ENCODE data around the gene SLC10A7. TPM values are rescaled to one million over a fixed set of nuclear protein-coding genes. Genes with fewer than 3 reads are reported as not detected.

SLC10A7 gene
- total and polyA plus RNA-seq, 2 of the 8 experiments (the other 6 are each of a cell fraction or from before 2014, with no cell fraction given): 2.5 to 2.9 TPM

DNA sequence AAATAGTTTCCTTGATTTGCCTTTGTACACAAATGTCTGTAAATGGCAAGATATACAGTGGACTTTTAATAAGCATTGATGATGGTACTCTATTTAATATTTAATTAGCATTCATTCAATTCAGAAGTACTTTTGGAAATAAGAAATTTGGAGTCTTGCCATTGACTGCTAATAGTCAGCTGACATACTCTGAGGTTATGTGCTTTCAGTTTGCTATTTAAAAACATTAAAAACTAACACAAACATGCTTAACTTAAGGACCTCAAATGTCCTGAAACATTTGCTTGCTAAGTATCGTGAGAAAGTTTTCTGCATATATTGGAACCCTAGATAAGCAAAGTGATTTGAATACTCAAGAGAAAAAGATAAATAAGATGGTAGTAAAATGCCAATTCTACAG is 242.8 kb downstream of the SLC10A7 start:
- Histone ChIP-seq H3K56ac (replicated peaks; ENCODE audit: insufficient read length, low read depth, low read length) (no peak overlapping the region), H3K4me1 (replicated peaks in 1 of 4; ENCODE audit: control insufficient read depth in 3 of 4, insufficient read depth in 4 of 4, low read length in 3 of 4) (no peaks in the 10 kb centered on the region), H3K4ac (replicated peaks; ENCODE audit: insufficient read length, low read depth, low read length) (no peak overlapping the region), H4K8ac (ENCODE audit: extremely low read depth, insufficient read depth, low read length) (no peak overlapping the region), H3K4me2 (ENCODE audit: insufficient read depth in 1 of 2, low read depth in 2 of 2, low read length in 2 of 2) (no peak overlapping the region), H3K23me2 (ENCODE audit: low read depth, low read length) (no peaks in the 10 kb centered on the region), H3K79me1 (ENCODE audit: low read depth, low read length) (no peaks in the 10 kb centered on the region), H3K9ac (replicated peaks in 1 of 4; ENCODE audit: extremely low read depth in 1 of 4, low read depth in 3 of 4, low read length in 3 of 4) (no peak overlapping the region), H2AFZ (ENCODE audit: low read length) (no peak overlapping the region), H2BK120ac (replicated peaks; ENCODE audit: low read depth, low read length) (no peak overlapping the region), H2BK5ac (ENCODE audit: low read depth, low read length) (no peak overlapping the region), H3K14ac (ENCODE audit: insufficient read length) (no peak overlapping the region), H3K27me3 (replicated peaks in 1 of 4; ENCODE audit: control insufficient read depth in 3 of 4, extremely low read depth in 1 of 4, insufficient read depth in 3 of 4, low read length in 3 of 4) (no peaks in the 10 kb centered on the region), H3K23ac (ENCODE audit: insufficient read length) (no peak overlapping the region), H2BK12ac (ENCODE audit: low read depth, low read length) (no peak overlapping the region), H3K36me3 (ENCODE audit: control insufficient read depth in 2 of 4, insufficient read depth in 4 of 4, low read length in 3 of 4) (no peaks in the 10 kb centered on the region), H3K4me3 (ENCODE audit: extremely low read depth in 1 of 4, insufficient read depth in 2 of 4, low read depth in 3 of 4, low read length in 4 of 4) (no peak overlapping the region), H4K20me1 (replicated peaks in 1 of 2; ENCODE audit: control insufficient read depth in 1 of 2, insufficient read depth in 2 of 2, low read length in 2 of 2) (no peaks in the 10 kb centered on the region), H3K79me2 (ENCODE audit: control insufficient read depth in 1 of 2, insufficient read depth in 2 of 2, low read length in 2 of 2) (no peaks in the 10 kb centered on the region), H3K9me3 (ENCODE audit: insufficient read depth in 2 of 2, low read depth in 1 of 2, low read length in 1 of 2) (no peaks in the 10 kb centered on the region), H2BK15ac (ENCODE audit: low read length) (no peak overlapping the region), H2BK20ac (ENCODE audit: low read length) (no peak overlapping the region), H2AK5ac (ENCODE audit: low read depth, low read length) (no peak overlapping the region), H4K91ac (replicated peaks; ENCODE audit: insufficient read length, low read length) (no peak overlapping the region), H3K27ac (ENCODE audit: low read depth, low read length) (no peak overlapping the region), H4K5ac (ENCODE audit: insufficient read length, low read depth, low read length) (no peak overlapping the region), H3K18ac (ENCODE audit: extremely low read depth, low read length) (no peak overlapping the region)
- DNase-seq (ENCODE audit: low read depth in 1 of 2, low spot score in 2 of 2) (no peak), FAIRE-seq (no peak)
- ChIA-PET POLR2A (ENCODE audit: partially characterized antibody) (interaction anchor here (0.9 kb wide), 1 partner anchor 21 kb away, joined by 3 read pairs; no protein-coding TSS in a partner anchor), CTCF (ENCODE audit: partially characterized antibody) (no interaction called here)
- WGBS, 2 experiments (ENCODE audit: extremely low coverage in 1 of 2, insufficient coverage in 1 of 2, insufficient read length in 1 of 2, insufficient replicate concordance in 2 of 2, low coverage in 1 of 2, low lambda C conversion rate in 2 of 2, missing lambda C conversion rate in 1 of 2): 94% methylated on average over 1 of the region's 1 CpG; no CpG with 5 or more reads in 1 of the 2 experiments
- TF ChIP-seq RXRA (IDR thresholded peaks at IDR 0.05; ENCODE audit: insufficient read depth, low read depth, low read length): no peak
- TF ChIP-seq CTBP2 (IDR thresholded peaks at IDR 0.05; ENCODE audit: borderline replicate concordance, insufficient read depth, insufficient read length, low read length): no peak
- no peak for TF ChIP-seq TEAD4 (IDR thresholded peaks at IDR 0.05; ENCODE audit: low read depth, low read length)
- no peak for TF ChIP-seq TAF7 (optimal IDR thresholded peaks at IDR 0.05; ENCODE audit: borderline replicate concordance, low read depth, low read length)
- no peak for TF ChIP-seq POLR2A (IDR thresholded peaks at IDR 0.05; ENCODE audit: control extremely low read depth in 1 of 2, low read depth in 2 of 2, low read length in 2 of 2)
- no peak for TF ChIP-seq BACH1 (IDR thresholded peaks at IDR 0.05; ENCODE audit: low read length)
- TF ChIP-seq MAX (IDR thresholded peaks at IDR 0.05): no peak
- TF ChIP-seq SIN3A (conservative IDR thresholded peaks at IDR 0.05 in 1 of 2, IDR thresholded peaks at IDR 0.05 in 1 of 2; ENCODE audit: low read depth in 1 of 2, low read length in 2 of 2): no peak
- TF ChIP-seq SAP30 (IDR thresholded peaks at IDR 0.05; ENCODE audit: insufficient read depth, insufficient replicate concordance, low read length): no peak
- no peak for TF ChIP-seq KDM1A (IDR thresholded peaks at IDR 0.05; ENCODE audit: borderline replicate concordance, low read length)
- no peak for TF ChIP-seq PHF8 (conservative IDR thresholded peaks at IDR 0.05; ENCODE audit: low read depth, low read length)
- no peak for TF ChIP-seq HDAC2 (IDR thresholded peaks at IDR 0.05; ENCODE audit: borderline replicate concordance in 1 of 2, low read depth in 2 of 2, low read length in 2 of 2)
- TF ChIP-seq BRCA1 (IDR thresholded peaks at IDR 0.05; ENCODE audit: low read depth, low read length): no peak
- no peak for TF ChIP-seq BCL11A (IDR thresholded peaks at IDR 0.05; ENCODE audit: low read depth in 2 of 2, low read length in 2 of 2)
